ENCODE data around the gene PARD3B. TPM values are rescaled to one million over a fixed set of nuclear protein-coding genes. Genes with fewer than 3 reads are reported as not detected.
A peak's percentile ranks its signal among the peaks of the same experiment; 100 is the strongest.
"Not testable (repeated sequence)": the region's sequence is repeated elsewhere in the genome, so short reads cannot be mapped to it uniquely, and the experiment has no call there.

The PARD3B gene
- polyA plus RNA-seq, 5 donors = 13.6 to 22.9 (median 19.4) TPM

DNA sequence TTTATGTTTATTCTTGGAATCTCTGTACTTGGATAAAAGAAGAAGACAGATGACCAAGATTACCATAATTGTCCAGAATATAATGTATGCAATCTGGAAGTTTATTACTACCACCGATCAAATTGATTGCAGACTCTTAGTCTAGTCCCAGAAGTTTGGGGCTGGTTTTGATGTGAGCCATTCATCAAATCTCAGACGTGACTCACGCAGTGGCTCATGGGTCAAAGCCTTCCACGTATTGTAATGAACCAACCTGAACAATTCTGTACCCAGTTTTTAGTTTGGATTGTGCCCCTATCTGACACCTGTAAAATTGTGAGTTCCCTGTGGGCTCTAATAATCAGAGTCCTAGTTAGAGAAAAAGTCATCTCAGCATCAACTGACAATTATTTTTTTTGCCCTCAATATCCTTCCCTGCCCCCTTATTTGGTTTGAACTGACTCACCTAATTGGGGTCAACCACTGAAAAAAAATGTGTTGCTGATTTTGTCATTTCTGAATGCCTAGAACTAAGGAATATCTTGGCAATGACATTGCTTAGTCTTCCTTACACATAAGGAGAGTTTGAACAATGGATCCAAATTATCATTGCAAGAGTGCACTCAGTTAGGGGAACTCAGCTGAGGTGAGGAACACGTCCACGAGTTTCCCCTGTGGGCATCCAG is 917.5 kb downstream of the PARD3B start:
- DNase-seq = no peak

DNA sequence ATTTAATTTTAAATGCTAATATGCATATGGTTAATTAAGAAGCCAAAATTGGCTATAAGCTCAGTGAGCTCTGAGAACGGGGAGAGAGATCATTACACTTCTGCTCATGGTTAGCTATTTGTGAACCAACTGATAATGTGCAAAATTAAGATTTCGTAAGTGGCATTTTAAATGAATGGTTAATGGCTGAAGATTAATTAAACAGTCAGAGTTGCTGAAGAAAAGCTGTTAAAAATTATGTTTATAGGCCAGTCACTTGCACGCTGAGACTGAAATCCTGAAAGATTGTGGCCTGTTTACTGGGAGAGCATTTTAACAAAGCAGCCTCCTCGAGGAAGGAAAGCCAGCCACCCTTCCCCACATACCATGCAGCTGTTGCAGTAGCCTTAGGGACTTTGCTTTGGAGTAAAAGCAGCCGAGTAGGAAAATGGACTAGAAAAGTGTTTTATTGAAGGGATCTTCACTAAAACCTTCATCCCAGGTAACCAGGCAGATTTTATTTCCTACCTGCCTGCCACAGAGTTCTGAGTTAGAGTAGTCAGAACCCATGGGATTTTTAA is 918.3 kb downstream of the PARD3B start:
- DNase-seq = no peak

- no peak for DNase-seq
These were observed 919.4 kb downstream of the PARD3B start for GRCh38 chr2:205464681-205465080.

GRCh38 chr2:205465791-205466190 is 920.5 kb downstream of the PARD3B start:
- DNase-seq = no peak

- no peak for DNase-seq
These were observed 926.5 kb downstream of the PARD3B start for GRCh38 chr2:205471776-205472175.

- no peak for DNase-seq
These were observed 928.5 kb downstream of the PARD3B start for GRCh38 chr2:205473791-205474190.

DNA sequence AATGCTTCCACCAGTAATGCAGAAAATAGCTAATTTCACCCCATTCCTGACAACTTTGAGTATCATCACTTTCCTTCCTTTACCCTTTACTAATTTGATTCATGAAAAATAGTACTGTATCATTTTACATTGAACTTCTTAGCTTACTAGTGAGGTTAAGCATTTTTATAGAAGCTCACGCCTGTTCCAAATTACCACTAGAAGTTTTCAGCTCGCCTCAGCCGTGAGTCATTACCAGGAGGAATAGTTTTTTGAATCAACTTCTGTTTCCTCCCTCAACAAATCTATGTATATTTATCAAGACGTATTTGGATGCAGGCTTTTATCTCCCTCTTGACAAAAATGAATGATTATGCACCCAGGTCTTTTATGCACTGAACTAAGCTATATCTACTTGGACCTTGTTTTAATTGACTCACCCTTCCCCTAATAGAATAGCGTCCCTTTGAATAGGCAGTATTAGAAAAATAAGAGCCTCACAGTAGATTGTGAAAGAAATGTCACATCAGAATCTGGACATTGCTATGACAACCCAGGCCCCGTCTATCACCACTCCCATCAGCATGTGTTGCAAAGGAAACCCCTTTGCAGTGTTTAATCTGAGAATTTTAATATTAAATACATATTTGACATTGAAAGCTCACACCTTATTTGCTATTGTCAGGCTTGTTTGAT is 929.6 kb downstream of the PARD3B start:
- no peak for DNase-seq

- no peak for DNase-seq
These were observed 930.1 kb downstream of the PARD3B start for GRCh38 chr2:205475416-205475768.

DNA sequence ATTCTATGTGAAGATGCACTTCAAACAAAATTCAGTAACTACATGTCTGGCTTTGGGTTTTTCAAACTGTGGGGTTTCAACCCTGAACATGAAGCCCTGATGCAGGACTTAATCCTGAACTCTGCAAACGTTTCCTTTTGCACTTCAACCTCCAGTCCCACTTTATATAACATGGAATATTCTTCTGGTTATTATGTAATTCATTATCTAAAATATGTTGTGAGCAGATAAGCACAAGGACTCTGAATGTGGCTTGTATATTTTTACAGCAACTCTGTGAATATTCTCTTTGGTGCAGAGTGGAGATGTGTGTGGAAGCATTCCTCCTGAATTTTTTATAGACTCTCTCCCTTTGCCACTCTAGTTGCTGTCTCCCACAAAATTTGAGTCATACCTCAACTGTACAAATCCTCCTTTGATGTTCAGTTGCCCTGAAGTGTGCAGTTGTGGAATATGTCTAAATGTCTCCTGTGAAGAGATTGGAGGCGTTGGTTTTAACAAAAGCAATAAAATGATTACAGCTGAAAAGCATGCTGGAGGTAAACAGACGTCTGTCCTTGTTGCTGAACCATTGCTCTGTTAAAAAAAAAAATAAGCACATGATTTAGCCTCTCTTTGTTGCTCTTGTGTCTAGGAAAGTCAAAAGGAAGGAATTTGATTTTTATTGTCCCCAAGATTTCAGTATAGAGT is 931.9 kb downstream of the PARD3B start:
- no peak for DNase-seq

DNA sequence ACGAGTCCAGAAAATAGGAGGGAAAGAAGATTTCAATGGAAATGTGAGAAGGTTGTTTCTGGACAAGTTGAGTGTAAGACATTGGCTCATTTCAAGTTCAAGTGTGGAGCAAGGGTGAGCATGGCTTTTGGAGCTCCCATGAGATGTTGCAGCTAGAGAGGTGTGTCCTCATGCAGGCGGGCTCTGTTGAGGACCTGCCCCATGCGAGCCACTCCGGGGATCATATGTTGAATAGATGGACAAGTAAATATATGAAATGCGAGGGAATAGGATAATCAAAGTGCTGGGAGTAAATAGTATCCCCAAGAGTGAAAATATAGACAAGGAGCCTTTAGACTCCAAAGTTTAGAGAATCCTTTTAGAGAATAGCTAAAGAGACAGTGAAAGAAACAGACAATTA is 936.6 kb downstream of the PARD3B start:
- no peak for DNase-seq

- peak in 1 of 2 donors; percentile 19 for DNase-seq
These were observed 937.3 kb downstream of the PARD3B start for GRCh38 chr2:205482399-205483081.

GRCh38 chr2:205483095-205483494 is 937.8 kb downstream of the PARD3B start:
- no peak for DNase-seq

GRCh38 chr2:205484215-205484614 is 938.9 kb downstream of the PARD3B start:
- no peak for DNase-seq

DNA sequence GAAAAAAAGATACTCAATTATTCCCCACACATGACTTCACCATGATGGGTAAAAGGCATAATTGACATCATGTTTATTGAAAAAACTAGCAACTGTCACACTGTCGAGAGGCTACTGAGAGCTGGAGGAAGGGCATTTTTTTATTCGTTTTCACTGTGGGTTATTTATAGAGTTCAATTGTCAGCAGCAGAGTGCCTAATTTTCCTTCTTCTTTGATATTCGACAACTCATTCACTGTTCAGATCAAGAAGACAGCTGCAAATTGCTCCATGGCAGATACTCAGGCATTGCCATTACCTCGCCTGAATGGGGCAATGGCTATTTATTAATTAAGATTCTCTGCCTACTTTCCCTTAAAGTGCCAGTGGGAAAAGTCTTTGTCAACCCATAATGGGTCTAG is 939.5 kb downstream of the PARD3B start:
- peak in 1 of 2 donors; percentile 25 for DNase-seq

- DNase-seq = not testable (repeated sequence)
These were observed 948.3 kb downstream of the PARD3B start for GRCh38 chr2:205493528-205493927.

- no peak for DNase-seq
These were observed 949.4 kb downstream of the PARD3B start for GRCh38 chr2:205494537-205495235.

- DNase-seq = no peak
These were observed 950.5 kb downstream of the PARD3B start for GRCh38 chr2:205495819-205496218.

- DNase-seq = no peak
These were observed 951.1 kb downstream of the PARD3B start for GRCh38 chr2:205496370-205496769.

GRCh38 chr2:205496772-205497171 is 951.5 kb downstream of the PARD3B start:
- peak; percentile 46 to 58 for DNase-seq

DNA sequence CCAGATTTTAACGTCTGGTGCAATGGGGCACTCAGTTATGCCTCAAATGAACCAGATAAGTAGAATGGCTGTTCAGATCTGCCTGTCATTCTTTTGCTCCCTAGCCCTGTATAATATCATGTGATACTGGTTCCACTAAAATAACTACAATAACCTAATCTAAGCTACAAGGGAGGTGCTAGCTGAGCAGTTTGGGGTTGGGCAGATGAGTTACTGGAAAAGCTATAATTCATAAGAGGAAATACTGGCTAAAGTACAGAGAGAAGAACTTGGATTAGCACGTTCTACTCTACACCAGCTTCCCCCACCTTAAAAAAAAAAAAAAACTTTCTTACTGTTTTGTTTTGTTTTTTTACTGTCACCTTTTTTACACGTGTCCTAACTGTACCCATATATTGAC is 953.7 kb downstream of the PARD3B start:
- no peak for DNase-seq

- DNase-seq = no peak
These were observed 954.8 kb downstream of the PARD3B start for GRCh38 chr2:205500065-205500464.

DNA sequence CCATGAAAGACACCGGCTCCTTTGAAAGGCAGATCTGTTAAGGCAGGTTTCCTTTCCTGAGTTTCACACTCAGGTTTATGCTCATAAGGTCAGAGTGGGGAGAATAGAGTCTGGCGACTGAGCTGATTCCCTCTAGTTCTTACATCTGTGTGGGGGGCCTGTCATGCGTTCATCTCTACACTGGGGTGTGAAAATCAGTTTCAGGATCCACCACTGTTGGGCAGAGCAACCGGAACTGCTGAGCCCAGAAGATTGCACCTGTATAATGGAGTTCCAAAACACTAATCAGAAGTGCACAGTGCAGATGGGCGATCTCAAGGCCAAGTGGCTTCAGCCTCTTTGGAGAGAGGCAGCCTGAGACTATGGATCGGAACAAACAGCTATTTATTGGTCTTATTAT is 955.7 kb downstream of the PARD3B start:
- DNase-seq = no peak

Data from right lung (tissue), 5 donors.